Measurements from ENCODE around the gene TMED1. TPM values are rescaled to one million over a fixed set of nuclear protein-coding genes. Genes with fewer than 3 reads are reported as not detected.
A peak's percentile ranks its signal among the peaks of the same experiment; 100 is the strongest.

Gene TMED1, protein sequence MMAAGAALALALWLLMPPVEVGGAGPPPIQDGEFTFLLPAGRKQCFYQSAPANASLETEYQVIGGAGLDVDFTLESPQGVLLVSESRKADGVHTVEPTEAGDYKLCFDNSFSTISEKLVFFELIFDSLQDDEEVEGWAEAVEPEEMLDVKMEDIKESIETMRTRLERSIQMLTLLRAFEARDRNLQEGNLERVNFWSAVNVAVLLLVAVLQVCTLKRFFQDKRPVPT
- total RNA-seq (2012; rRNA removed) (32.8 and 37.6 TPM in 2 replicates), polyA plus RNA-seq (2012; rRNA removed) (41.4 and 46.3 TPM in 2 replicates), Bru-seq, nascent RNA (percentile 46 among the genes with signal in this experiment), BruChase-seq, experiment 1, labeled RNA remaining after a 6-hour chase (percentile 52 among the genes with signal in this experiment), BruChase-seq, experiment 2, labeled RNA remaining after a 2-hour chase (percentile 46 among the genes with signal in this experiment)
- polyA plus RNA-seq (2012; cell fraction: cytosol; rRNA removed): 69.8 and 76.0 TPM in 2 replicates
- polyA plus RNA-seq (2012; cell fraction: nucleus; rRNA removed; ENCODE audit: low replicate concordance): 17.4 and 25.2 TPM in 2 replicates
- long read RNA-seq, transcript TMED1-201 (4 exons, 1,340 nt): major isoform, 37 of 45 reads
- long read RNA-seq, partial matches to known transcripts: 3 of 45 reads
- long read RNA-seq, other reads (novel, unspliced or antisense): 5 of 45 reads

DNA sequence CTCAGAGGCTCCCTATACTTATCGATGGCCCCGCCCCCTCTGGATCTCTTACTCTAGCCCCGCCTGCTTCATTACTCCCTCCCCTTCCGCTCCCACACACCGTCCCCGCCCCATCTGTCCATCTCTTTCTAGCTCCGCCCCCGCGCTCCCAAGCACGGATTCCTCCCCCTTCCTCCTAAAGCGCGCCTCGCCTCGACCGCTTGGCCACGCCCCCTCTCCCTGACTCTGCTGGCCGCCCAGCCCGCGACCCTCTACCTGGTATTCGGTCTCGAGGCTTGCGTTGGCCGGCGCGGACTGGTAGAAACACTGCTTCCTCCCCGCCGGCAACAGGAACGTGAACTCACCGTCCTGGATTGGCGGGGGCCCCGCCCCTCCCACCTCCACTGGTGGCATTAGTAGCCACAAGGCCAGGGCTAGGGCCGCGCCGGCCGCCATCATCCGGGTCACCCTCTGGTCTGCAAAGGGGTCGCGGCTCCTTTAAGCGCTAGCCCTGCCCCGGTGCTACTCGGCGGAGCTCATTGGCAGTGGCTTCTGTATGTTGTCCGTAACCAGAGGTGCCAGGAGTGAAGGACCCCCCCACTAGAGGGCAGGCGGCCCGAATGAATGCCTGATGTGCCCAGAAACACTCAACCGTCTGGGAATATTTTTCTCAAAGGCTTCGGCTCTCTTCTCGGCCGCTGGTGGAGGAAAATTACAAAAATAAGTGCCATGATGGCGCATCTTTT lies at the start of gene TMED1:
Gene TMED1, minus strand, starts transcription at position 459 of the 725 bp plus-strand sequence. Its CDS starts 21 bp downstream, at position 438.
- dilution Hi-C loops (cut with HindIII; ENCODE audit: low sequenced_read_pairs, unreplicated experiment) (no loop called here), intact Hi-C loops (cut with micrococcal nuclease) (loop anchor here (1.0 kb wide), 2 partner anchors 28 to 119 kb away; no protein-coding TSS in a partner anchor), in situ Hi-C loops (cut with MboI; ENCODE audit: low sequenced_read_pairs) (no loop called here)
- Histone ChIP-seq H3K9me1 (ENCODE audit: insufficient read depth, low read length) (peaks cover 7% of the 10 kb centered on the region; the same call in 1 of the 2 replicates), H4K5ac (ENCODE audit: low read depth, low read length) (peak within 1 kb of the TSS; percentile 96), H2AFZ (replicated peaks; ENCODE audit: low read length, poor library complexity) (peak within 1 kb of the TSS; percentile 98), H3K4me3 (ENCODE audit: insufficient read depth, low read depth, low read length) (peak within 1 kb of the TSS; percentile 64), H2BK15ac (ENCODE audit: low read depth, low read length) (peak within 1 kb of the TSS; percentile 84; the same call in 2 of the 3 replicates), H3K9me3 (ENCODE audit: control insufficient read depth, insufficient read depth, low read length) (peaks cover 5% of the 10 kb centered on the region), H3K14ac (replicated peaks; ENCODE audit: low read depth, low read length) (peak within 1 kb of the TSS; percentile 88), H2AK5ac (ENCODE audit: low read depth, low read length) (peak within 1 kb of the TSS; percentile 97), H3K36me3 (ENCODE audit: control insufficient read depth, insufficient read depth, low read length) (peaks cover 27% of the 10 kb centered on the region), H3K56ac (ENCODE audit: extremely low read depth, insufficient read depth, low read length) (peak within 1 kb of the TSS; percentile 96), H3K9ac (ENCODE audit: low read depth, low read length) (peak within 1 kb of the TSS; percentile 86), H2BK120ac (ENCODE audit: low read depth, low read length) (peak within 1 kb of the TSS; percentile 78), H4K8ac (ENCODE audit: low read depth in 2 of 2, low read length in 2 of 2) (peak within 1 kb of the TSS; percentile 99 to 100), H3K4me1 (ENCODE audit: control insufficient read depth, insufficient read depth, low read length) (peaks cover 9% of the 10 kb centered on the region), H3K79me1 (ENCODE audit: low read depth in 1 of 2, low read length in 2 of 2) (peaks cover 11 to 17% of the 10 kb centered on the region in 2 experiments; a peak in 3 of 4 replicates), H2BK20ac (ENCODE audit: low read depth, low read length) (0 out of 2 replicates have a peak within 1 kb of the TSS, but pooled peaks have one; percentile 18), H3K18ac (ENCODE audit: low read depth, low read length) (peak within 1 kb of the TSS; percentile 87), H3K4me2 (ENCODE audit: low read depth, low read length) (peak within 1 kb of the TSS; percentile 75), H4K91ac (ENCODE audit: insufficient read depth, low read depth, low read length) (peak within 1 kb of the TSS; percentile 91), H2BK5ac (ENCODE audit: low read depth, low read length, poor library complexity, severe bottlenecking) (peak within 1 kb of the TSS; percentile 97), H3K4ac (ENCODE audit: low read depth, low read length) (peak within 1 kb of the TSS; percentile 81), H4K20me1 (ENCODE audit: insufficient read depth, low read length) (no peaks in the 10 kb centered on the region; the same call in 1 of the 2 replicates), H2AK9ac (replicated peaks; ENCODE audit: low read depth, low read length, poor library complexity) (peak within 1 kb of the TSS; percentile 97), H3K27me3 (ENCODE audit: control insufficient read depth, insufficient read depth, low read length) (no peaks in the 10 kb centered on the region), H3K23ac (ENCODE audit: low read depth, low read length) (peak within 1 kb of the TSS; percentile 63), H3K27ac (ENCODE audit: insufficient read depth, low read length) (peak within 1 kb of the TSS; percentile 96)
- DNase-seq (peak; percentile 98), ATAC-seq (ENCODE audit: low read depth) (peak; percentile 93)
- no TSS peak for BruUV-seq (replicated peaks)
- 1% methylated on average over 32 of the region's 50 CpGs; no CpG with 5 or more reads in 1 of the 2 experiments for WGBS, 2 experiments (ENCODE audit: extremely low coverage in 2 of 2, insufficient read length in 1 of 2)
- CTCF ChIA-PET: interaction anchor here (0.7 to 1.7 kb wide), 5 partner anchors 23 to 119 kb away, joined by 3 to 7 read pairs (median 6); partner anchors contain the start of gene DNM2
- POLR2A ChIA-PET (ENCODE audit: unreplicated experiment): interaction anchor here (0.5 to 1.0 kb wide), 6 partner anchors 17 to 30 kb away, joined by 3 to 14 read pairs (median 6); no protein-coding TSS in a partner anchor
- TF ChIP-seq MXI1 (IDR thresholded peaks at IDR 0.05; ENCODE audit: borderline replicate concordance, low read depth, low read length): 0 out of 2 replicates have a peak, but pooled peaks have one; percentile 14
- TF ChIP-seq FOS (IDR thresholded peaks at IDR 0.05; ENCODE audit: low read depth, low read length): no peak
- TF ChIP-seq POLR2A (IDR thresholded peaks at IDR 0.05; ENCODE audit: low read depth, low read length): peak; percentile 74
- no peak for TF ChIP-seq BHLHE40 (IDR thresholded peaks at IDR 0.05; ENCODE audit: low read depth, low read length)
- no peak for TF ChIP-seq RFX5 (IDR thresholded peaks at IDR 0.05; ENCODE audit: low read depth, low read length)
- TF ChIP-seq RAD21 (IDR thresholded peaks at IDR 0.05; ENCODE audit: low read length): peak; percentile 29; the same call in 1 of the 2 replicates
- TF ChIP-seq, protein P1, sequence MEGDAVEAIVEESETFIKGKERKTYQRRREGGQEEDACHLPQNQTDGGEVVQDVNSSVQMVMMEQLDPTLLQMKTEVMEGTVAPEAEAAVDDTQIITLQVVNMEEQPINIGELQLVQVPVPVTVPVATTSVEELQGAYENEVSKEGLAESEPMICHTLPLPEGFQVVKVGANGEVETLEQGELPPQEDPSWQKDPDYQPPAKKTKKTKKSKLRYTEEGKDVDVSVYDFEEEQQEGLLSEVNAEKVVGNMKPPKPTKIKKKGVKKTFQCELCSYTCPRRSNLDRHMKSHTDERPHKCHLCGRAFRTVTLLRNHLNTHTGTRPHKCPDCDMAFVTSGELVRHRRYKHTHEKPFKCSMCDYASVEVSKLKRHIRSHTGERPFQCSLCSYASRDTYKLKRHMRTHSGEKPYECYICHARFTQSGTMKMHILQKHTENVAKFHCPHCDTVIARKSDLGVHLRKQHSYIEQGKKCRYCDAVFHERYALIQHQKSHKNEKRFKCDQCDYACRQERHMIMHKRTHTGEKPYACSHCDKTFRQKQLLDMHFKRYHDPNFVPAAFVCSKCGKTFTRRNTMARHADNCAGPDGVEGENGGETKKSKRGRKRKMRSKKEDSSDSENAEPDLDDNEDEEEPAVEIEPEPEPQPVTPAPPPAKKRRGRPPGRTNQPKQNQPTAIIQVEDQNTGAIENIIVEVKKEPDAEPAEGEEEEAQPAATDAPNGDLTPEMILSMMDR (conservative IDR thresholded peaks at IDR 0.05; ENCODE audit: low read depth, low read length): peak; percentile 41
- TF ChIP-seq RCOR1 (IDR thresholded peaks at IDR 0.05; ENCODE audit: insufficient replicate concordance, low read length): no peak
- TF ChIP-seq, protein P2, sequence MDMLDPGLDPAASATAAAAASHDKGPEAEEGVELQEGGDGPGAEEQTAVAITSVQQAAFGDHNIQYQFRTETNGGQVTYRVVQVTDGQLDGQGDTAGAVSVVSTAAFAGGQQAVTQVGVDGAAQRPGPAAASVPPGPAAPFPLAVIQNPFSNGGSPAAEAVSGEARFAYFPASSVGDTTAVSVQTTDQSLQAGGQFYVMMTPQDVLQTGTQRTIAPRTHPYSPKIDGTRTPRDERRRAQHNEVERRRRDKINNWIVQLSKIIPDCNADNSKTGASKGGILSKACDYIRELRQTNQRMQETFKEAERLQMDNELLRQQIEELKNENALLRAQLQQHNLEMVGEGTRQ (IDR thresholded peaks at IDR 0.05; ENCODE audit: low read depth, low read length): no peak
- peak; percentile 24; the same call in 1 of the 2 replicates for TF ChIP-seq SMC3 (IDR thresholded peaks at IDR 0.05; ENCODE audit: low read depth, low read length)
- TF ChIP-seq CEBPB (IDR thresholded peaks at IDR 0.05; ENCODE audit: low read depth, low read length): no peak
